Spleen (tissue), 7 donors: ENCODE data around the gene SLC12A3.

Experiments
- CTCF ChIP-seq, 11 experiments: fragments of 200-600 bp in 7 of 11; fragments of 450-650 bp in 4 of 11; sonication (generic) in 4 of 11; IDR thresholded peaks in 8 of 11; conservative IDR thresholded peaks in 3 of 11; 1 replicate in 7 of 11; 2 replicates in 4 of 11; pipeline versions ENCODE4 v1.4.0 to v1.8.0; 2016 to 2021; ENCODE audit warnings: antibody characterized with exemption in 11 of 11, inconsistent platforms in 4 of 11, mild to moderate bottlenecking in 1 of 11
- POLR2AphosphoS5 ChIP-seq, 3 donors: sonication (generic); formaldehyde crosslinking; IDR thresholded peaks; one replicate each; pipeline ENCODE4 v1.5.1; 2017; ENCODE audit warnings: antibody characterized with exemption in 3 of 3
- donor health status: DM: no; HTN: no; CAD: no; lungs with moderate emphysema.
- donor health status: DM: no; HTN: no; CAD: no.
- donor health status: DM: no; HTN: no; CAD: no.

GRCh38 chr16:56823081-56823733 is 41.8 kb upstream of the SLC12A3 start:
- TF ChIP-seq POLR2AphosphoS5 (IDR thresholded peaks at IDR 0.05) = no peak
- no peak for TF ChIP-seq CTCF (IDR thresholded peaks at IDR 0.05 in 8 of 11, conservative IDR thresholded peaks at IDR 0.05 in 3 of 11)
